Hematopoietic multipotent progenitor cell treated with erythropoietin and hydrocortisone succinate and interleukin-3 and kit ligand, for 6 days (in vitro differentiated cells): ENCODE results near the gene RPLP1.

Experiments used
- DNase-seq: peaks from one replicate; pipeline ENCODE4 v3.0.0-alpha.2; 2015

Gene RPLP1

DNA sequence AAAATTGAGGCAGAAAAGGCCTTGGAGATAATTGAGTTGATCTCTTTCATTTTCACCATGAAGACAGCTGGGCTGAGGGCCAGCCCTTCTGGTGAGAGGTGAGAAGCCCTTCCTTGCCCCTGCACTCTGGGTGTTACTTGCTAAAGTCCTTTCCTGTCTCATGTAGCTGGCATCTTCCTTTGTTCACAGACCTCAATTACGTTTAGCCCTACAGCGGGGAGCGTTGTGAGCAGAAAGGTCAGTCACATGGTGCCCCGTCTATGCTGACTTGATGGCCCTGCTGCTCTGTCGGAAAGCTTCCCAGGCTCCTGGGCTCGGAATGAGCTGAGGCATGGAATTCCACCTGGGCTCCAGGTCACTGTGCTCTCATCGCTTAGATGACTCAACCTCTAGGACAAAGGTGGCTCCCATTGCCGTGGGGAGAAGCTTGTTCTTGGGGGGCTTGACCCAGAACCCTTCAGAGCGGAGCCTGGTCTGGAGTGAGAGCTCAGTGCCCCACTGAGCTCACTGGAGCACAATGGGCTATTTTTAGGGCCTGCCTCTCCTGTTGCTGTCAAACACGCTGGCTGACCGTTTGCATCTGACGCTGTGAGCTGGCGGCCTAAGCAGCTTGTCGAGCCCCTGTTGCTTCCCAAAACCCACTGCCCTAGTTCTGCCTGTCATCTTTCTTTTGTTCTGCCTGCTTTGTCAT, 47.0 kb downstream of the RPLP1 start:
- no peak for DNase-seq

- no peak for DNase-seq
These were observed 47.7 kb downstream of the RPLP1 start for GRCh38 chr15:69500339-69500738.

DNA sequence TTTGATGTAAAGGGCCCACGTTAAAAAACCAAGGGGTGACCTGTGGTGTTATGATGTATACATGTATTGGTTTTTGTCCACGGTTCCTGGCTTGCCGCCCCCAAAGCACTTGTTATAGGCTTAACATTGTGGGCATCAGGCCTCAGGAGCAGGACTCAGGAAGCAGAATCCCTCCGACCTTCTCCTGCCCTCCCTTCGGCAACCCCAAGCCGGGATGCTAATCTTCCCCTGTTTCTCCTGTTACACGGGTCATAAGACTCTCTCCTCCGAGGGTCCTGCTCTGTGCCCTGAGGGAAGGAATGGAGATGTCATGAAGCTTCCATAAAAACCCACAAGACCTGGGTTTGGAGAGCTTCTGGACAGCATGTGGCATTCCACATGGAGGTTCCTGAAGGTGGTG, 48.8 kb downstream of the RPLP1 start:
- no peak for DNase-seq

DNA sequence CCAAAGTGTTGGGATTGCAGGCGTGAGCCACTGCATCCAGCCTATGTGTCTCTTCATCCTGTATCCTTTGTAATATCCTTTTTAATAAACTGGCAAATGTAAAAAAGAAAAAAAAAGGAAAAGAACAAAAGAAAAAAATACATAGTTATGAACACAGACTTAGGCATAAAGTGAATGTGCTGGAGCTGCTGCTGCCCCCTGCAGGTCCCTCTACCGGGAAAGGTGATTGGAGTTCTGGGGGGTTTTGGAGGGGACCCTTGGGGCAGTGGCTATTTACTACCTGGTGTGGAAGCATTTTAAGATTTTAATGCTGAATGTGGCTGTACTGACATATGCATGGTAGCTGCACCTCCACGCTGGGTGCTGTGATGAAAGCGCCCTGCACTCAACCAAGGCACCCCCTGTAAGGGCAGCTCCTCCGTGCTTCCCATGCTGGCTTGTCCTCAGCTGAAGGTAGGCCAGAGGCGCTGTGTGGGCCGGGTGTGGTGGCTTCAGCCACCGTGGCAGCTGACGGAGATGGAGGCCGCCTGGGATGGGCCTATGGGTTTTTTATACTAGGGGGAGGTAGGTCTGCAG, 49.9 kb downstream of the RPLP1 start:
- DNase-seq: no peak

GRCh38 chr15:69504352-69505040, 51.9 kb downstream of the RPLP1 start:
- no peak for DNase-seq
